NCI-H446 treated with DMSO at 0.1 percent for 48 hours (cell line): Measurements from ENCODE around the gene CSNK1E.

Experiments
- DNase-seq: peaks from one replicate; lab custom pipeline; 2025; lab: John Stamatoyannopoulos, UW

The CSNK1E gene

GRCh38 chr22:38249803-38250642 is 67.2 kb downstream of the CSNK1E start:
- no peak for DNase-seq

GRCh38 chr22:38249301-38249700 is 67.9 kb downstream of the CSNK1E start:
- DNase-seq: no peak

- no peak for DNase-seq
These were observed 69.0 kb downstream of the CSNK1E start for GRCh38 chr22:38248280-38248679.

GRCh38 chr22:38247713-38248112 is 69.5 kb downstream of the CSNK1E start:
- DNase-seq: no peak

GRCh38 chr22:38246692-38247091 is 70.5 kb downstream of the CSNK1E start:
- DNase-seq: no peak

- no peak for DNase-seq
These were observed 71.1 kb downstream of the CSNK1E start for GRCh38 chr22:38246046-38246658.

- DNase-seq: no peak
These were observed 73.1 kb downstream of the CSNK1E start for GRCh38 chr22:38244106-38244505.

GRCh38 chr22:38243007-38243765 is 74.0 kb downstream of the CSNK1E start:
- peak; percentile 68 for DNase-seq

GRCh38 chr22:38240734-38241252 is 76.4 kb downstream of the CSNK1E start:
- no peak for DNase-seq
